Lung (tissue), 13 donors: ENCODE results near the gene ELMOD3. TPM values are rescaled to one million over a fixed set of nuclear protein-coding genes. Genes with fewer than 3 reads are reported as not detected.
"Not testable (repeated sequence)": the region's sequence is repeated elsewhere in the genome, so short reads cannot be mapped to it uniquely, and the experiment has no call there.

ENCODE experiments used
- ATAC-seq: fragments of 200-7000 bp; cut with Tn5 transposase; one replicate; pipeline ENCODE4 v1.9.1; 2020; ENCODE audit warnings: moderate number of reproducible peaks; ENCODE audit not compliant: insufficient read depth, low FRiP score
- DNase-seq, 3 donors: peaks; one replicate each; pipeline ENCODE4 v3.0.0-alpha.2; 2013 to 2017
- H3K27ac ChIP-seq, 2 donors: one replicate each; pipeline ENCODE4 v1.5.1; 2013; ENCODE audit warnings: mild to moderate bottlenecking in 2 of 2, moderate library complexity in 2 of 2, control low read depth in 1 of 2, inconsistent platforms in 1 of 2, low read depth in 1 of 2, low read length in 1 of 2
- H3K27me3 ChIP-seq, 3 donors: one replicate each; pipeline ENCODE4 v1.5.1; 2013; ENCODE audit warnings: low read length in 2 of 3; ENCODE audit not compliant: control insufficient read depth in 3 of 3, insufficient read depth in 3 of 3
- H3K36me3 ChIP-seq, 4 donors: one replicate each; pipeline ENCODE4 v1.5.1; 2013; ENCODE audit warnings: low read length in 4 of 4, mild to moderate bottlenecking in 1 of 4, moderate library complexity in 1 of 4; ENCODE audit not compliant: control insufficient read depth in 4 of 4, insufficient read depth in 4 of 4
- H3K4me1 ChIP-seq, 5 donors: one replicate each; pipeline ENCODE4 v1.5.1; 2013; ENCODE audit warnings: low read length in 5 of 5, mild to moderate bottlenecking in 2 of 5, moderate library complexity in 1 of 5; ENCODE audit not compliant: control insufficient read depth in 5 of 5, insufficient read depth in 5 of 5
- H3K4me3 ChIP-seq: one replicate; pipeline ENCODE4 v1.5.1; 2013; ENCODE audit warnings: mild to moderate bottlenecking, control low read depth, moderate library complexity
- H3K9ac ChIP-seq, 2 donors: one replicate each; pipeline ENCODE4 v1.5.1; 2013; ENCODE audit warnings: low read length in 2 of 2, control low read depth in 1 of 2; ENCODE audit not compliant: insufficient read depth in 1 of 2
- H3K9me3 ChIP-seq, 4 donors: one replicate each; pipeline ENCODE4 v1.5.1; 2013; ENCODE audit warnings: low read length in 3 of 4, mild to moderate bottlenecking in 1 of 4, moderate library complexity in 1 of 4; ENCODE audit not compliant: control insufficient read depth in 4 of 4, insufficient read depth in 3 of 4
- WGBS, 2 donors: extraction: QIAGEN DNeasy Blood & Tissue Kit; methylation state at CpG; one replicate each; pipeline ENCODE4 v1.1.7; 2013; 5-methylcytosine and 5-hydroxymethylcytosine counted together
- polyA plus RNA-seq, 2 donors: library from polyadenylated mRNA; stranded (reverse); fragments of 200-250 nt; gene quantifications; one replicate each; pipeline ENCODE4 v1.2.1, GENCODE V29; 2013
- small RNA-seq: library from RNA; depleted of rRNA; stranded (forward); fragments of <200 nt; gene quantifications from one replicate; pipeline ENCODE3, GENCODE V24; 2014; ENCODE audit warnings: low replicate concordance
- total RNA-seq, 2 donors: library from RNA; depleted of rRNA in 1 of 2; stranded (reverse); fragments of >200 nt in 1 of 2; gene quantifications; one replicate each; pipeline ENCODE4 v1.2.1, GENCODE V29; 2014 to 2021
- TF ChIP-seq, protein P1 (sequence below): IDR thresholded peaks from 2 replicates; pipeline ENCODE4 v1.5.1; 2012; ENCODE audit warnings: mild to moderate bottlenecking; ENCODE audit errors: control extremely low read depth, extremely low read depth
- donor health status: control.
- donor health status: control.
- donor health status: Bipolar disorder and iron deficiency.
- donor health status: healthy.
- donor health status: DM: yes; HTN: yes; CAD: no.

Gene ELMOD3
- total and polyA plus RNA-seq, 4 donors: 11.9 to 26.5 (median 14.7) TPM

DNA sequence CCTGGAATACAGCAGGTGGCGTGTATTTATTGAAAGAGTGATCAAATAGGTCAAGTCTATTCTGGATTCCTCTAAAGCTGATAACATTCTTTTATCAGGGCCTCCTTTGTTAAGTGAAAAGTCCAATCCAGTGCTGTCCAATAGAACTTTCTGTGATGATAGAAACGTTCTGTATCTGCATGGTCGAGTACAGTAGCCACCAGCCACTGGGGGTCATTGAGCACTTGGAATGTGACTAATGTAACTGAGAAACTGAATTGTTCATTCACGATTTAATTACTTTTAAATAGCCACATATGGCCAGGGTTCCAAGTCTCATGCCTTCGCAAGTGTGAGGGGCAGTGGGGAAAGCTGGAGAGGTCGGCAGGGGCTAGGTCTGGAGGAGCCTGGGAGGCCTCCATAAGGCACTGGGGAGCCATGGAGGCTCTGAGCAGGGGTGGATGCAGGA is 84.5 kb downstream of the ELMOD3 start:
- H3K36me3 ChIP-seq: no peaks in the 10 kb centered on the region
- H3K4me3 ChIP-seq: no peak overlapping the region
- TF ChIP-seq, protein P1, sequence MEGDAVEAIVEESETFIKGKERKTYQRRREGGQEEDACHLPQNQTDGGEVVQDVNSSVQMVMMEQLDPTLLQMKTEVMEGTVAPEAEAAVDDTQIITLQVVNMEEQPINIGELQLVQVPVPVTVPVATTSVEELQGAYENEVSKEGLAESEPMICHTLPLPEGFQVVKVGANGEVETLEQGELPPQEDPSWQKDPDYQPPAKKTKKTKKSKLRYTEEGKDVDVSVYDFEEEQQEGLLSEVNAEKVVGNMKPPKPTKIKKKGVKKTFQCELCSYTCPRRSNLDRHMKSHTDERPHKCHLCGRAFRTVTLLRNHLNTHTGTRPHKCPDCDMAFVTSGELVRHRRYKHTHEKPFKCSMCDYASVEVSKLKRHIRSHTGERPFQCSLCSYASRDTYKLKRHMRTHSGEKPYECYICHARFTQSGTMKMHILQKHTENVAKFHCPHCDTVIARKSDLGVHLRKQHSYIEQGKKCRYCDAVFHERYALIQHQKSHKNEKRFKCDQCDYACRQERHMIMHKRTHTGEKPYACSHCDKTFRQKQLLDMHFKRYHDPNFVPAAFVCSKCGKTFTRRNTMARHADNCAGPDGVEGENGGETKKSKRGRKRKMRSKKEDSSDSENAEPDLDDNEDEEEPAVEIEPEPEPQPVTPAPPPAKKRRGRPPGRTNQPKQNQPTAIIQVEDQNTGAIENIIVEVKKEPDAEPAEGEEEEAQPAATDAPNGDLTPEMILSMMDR: no peak
- ATAC-seq (no peak), DNase-seq (no peak)
- H3K9me3 ChIP-seq: no peaks in the 10 kb centered on the region
- H3K27me3 ChIP-seq: no peaks in the 10 kb centered on the region
- no peak overlapping the region for H3K9ac ChIP-seq
- WGBS, 2 donors: 90 to 92% methylated on average over 6 of the region's 6 CpGs
- peaks cover 0 to 22% (median 14%) of the 10 kb centered on the region in 5 donors for H3K4me1 ChIP-seq
- peak overlapping the region; percentile 95 to 97 for H3K27ac ChIP-seq

- not testable (repeated sequence) for DNase-seq, H3K27me3 ChIP-seq, H3K9me3 ChIP-seq, H3K9ac ChIP-seq, ATAC-seq, H3K4me3 ChIP-seq, H3K27ac ChIP-seq, H3K36me3 ChIP-seq
- peaks cover 0 to 22% (median 14%) of the 10 kb centered on the region in 5 donors for H3K4me1 ChIP-seq
- 94 to 97% methylated on average over 9 of the region's 9 CpGs for WGBS, 2 donors
These were observed 85.0 kb downstream of the ELMOD3 start for GRCh38 chr2:85439569-85439968.

GRCh38 chr2:85439986-85440385 is 85.4 kb downstream of the ELMOD3 start:
- no peak overlapping the region for H3K4me3 ChIP-seq
- ATAC-seq (no peak), DNase-seq (no peak)
- no peak overlapping the region for H3K9ac ChIP-seq
- H3K27ac ChIP-seq: no peak overlapping the region
- TF ChIP-seq, protein P1: no peak
- no peaks in the 10 kb centered on the region for H3K9me3 ChIP-seq
- H3K27me3 ChIP-seq: no peaks in the 10 kb centered on the region
- no peaks in the 10 kb centered on the region for H3K36me3 ChIP-seq
- H3K4me1 ChIP-seq: peaks cover 0 to 20% (median 11%) of the 10 kb centered on the region in 5 donors
- WGBS, 2 donors: 87 to 91% methylated on average over 7 of the region's 7 CpGs

DNA sequence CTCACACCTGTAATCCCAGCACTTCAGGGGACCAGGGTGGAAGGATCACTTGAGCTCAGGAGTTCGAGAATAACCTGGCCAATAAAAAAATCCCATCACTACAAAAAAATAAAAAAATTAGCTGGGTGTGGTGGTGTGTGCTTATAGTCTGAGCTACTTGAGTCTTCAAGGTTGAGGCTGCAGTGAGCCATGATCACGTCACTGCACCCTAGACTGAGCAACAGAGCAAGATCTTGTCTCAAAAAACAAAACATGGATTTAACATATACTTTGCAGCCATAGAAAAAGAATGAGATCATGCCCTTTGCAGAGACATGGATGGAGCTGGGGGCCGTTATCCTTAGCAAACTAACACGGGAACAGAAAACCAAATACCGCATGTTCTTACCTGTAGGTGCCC is 86.2 kb downstream of the ELMOD3 start:
- Histone ChIP-seq H3K4me3 (no peak overlapping the region), H3K27me3 (no peaks in the 10 kb centered on the region), H3K4me1 (peaks cover 0 to 18% (median 10%) of the 10 kb centered on the region in 5 donors), H3K36me3 (no peaks in the 10 kb centered on the region), H3K27ac (no peak overlapping the region), H3K9ac (no peak overlapping the region), H3K9me3 (no peaks in the 10 kb centered on the region)
- WGBS, 2 donors: 87 to 95% methylated on average over 5 of the region's 5 CpGs
- ATAC-seq (no peak), DNase-seq (no peak)
- TF ChIP-seq, protein P1: no peak

Small RNAs within 50 kb of the gene (small RNA-seq; reads per million reads assigned to genes)
- gene AC062037.1 (not detected), gene AC062037.2 (not detected), gene RF00019 (not detected), gene RN7SL113P (not detected)

Other genes with a start within 250 kb of the ELMOD3 start
- gene TCF7L1, start 221.4 kb upstream of the ELMOD3 start, total RNA-seq: 10 to 100 TPM; 14.7 to 21.5 TPM
- 10 to 100 TPM; 12.3 to 12.9 TPM for gene TCF7L1, start 221.4 kb upstream of the ELMOD3 start, polyA plus RNA-seq
- gene TGOLN2, start 26.8 kb upstream of the ELMOD3 start, total RNA-seq: 100 to 1,000 TPM in 1 of 2 donors, 10 to 100 TPM in 1; 81.7 to 145 TPM
- gene TGOLN2, start 26.8 kb upstream of the ELMOD3 start, polyA plus RNA-seq: 10 to 100 TPM; 24.6 to 83.4 TPM
- 10 to 100 TPM; 19.6 to 55.4 TPM for gene RETSAT, start 241 bp upstream of the ELMOD3 start, total RNA-seq
- gene RETSAT, start 241 bp upstream of the ELMOD3 start, polyA plus RNA-seq: 10 to 100 TPM; 24.6 to 25.1 TPM
- 100 to 1,000 TPM in 1 of 2 donors, 10 to 100 TPM in 1; 53.2 to 393 TPM for gene CAPG, start 55.6 kb downstream of the ELMOD3 start, total RNA-seq
- gene CAPG, start 55.6 kb downstream of the ELMOD3 start, polyA plus RNA-seq: 100 to 1,000 TPM; 387 to 415 TPM
- gene SH2D6, start 63.9 kb downstream of the ELMOD3 start, total RNA-seq: under 1 TPM; 0.37 to 0.74 TPM
- under 1 TPM; 0.14 to 0.69 TPM for gene SH2D6, start 63.9 kb downstream of the ELMOD3 start, polyA plus RNA-seq
- gene MAT2A, start 184.4 kb downstream of the ELMOD3 start, total RNA-seq: 100 to 1,000 TPM; 150 to 228 TPM
- gene MAT2A, start 184.4 kb downstream of the ELMOD3 start, polyA plus RNA-seq: 100 to 1,000 TPM in 1 of 2 donors, 10 to 100 TPM in 1; 79.4 to 168 TPM
- 10 to 100 TPM; 41.5 to 69.2 TPM for gene GGCX, start 206.7 kb downstream of the ELMOD3 start, total RNA-seq
- 10 to 100 TPM; 21.8 to 48.1 TPM for gene GGCX, start 206.7 kb downstream of the ELMOD3 start, polyA plus RNA-seq
- gene VAMP8, start 222.8 kb downstream of the ELMOD3 start, total RNA-seq: 100 to 1,000 TPM in 1 of 2 donors, 10 to 100 TPM in 1; 64.0 to 207 TPM
- gene VAMP8, start 222.8 kb downstream of the ELMOD3 start, polyA plus RNA-seq: 100 to 1,000 TPM; 434 to 626 TPM
- 10 to 100 TPM; 18.5 to 68.8 TPM for gene VAMP5, start 229.7 kb downstream of the ELMOD3 start, total RNA-seq
- gene VAMP5, start 229.7 kb downstream of the ELMOD3 start, polyA plus RNA-seq: 100 to 1,000 TPM in 1 of 2 donors, 10 to 100 TPM in 1; 77.3 to 165 TPM
- 100 to 1,000 TPM in 1 of 2 donors, 10 to 100 TPM in 1; 90.2 to 105 TPM for gene RNF181, start 241.0 kb downstream of the ELMOD3 start, total RNA-seq
- gene RNF181, start 241.0 kb downstream of the ELMOD3 start, polyA plus RNA-seq: 100 to 1,000 TPM; 265 to 296 TPM
- 10 to 100 TPM; 10.2 to 29.0 TPM for gene TMEM150A, start 247.9 kb downstream of the ELMOD3 start, total RNA-seq
- 10 to 100 TPM; 34.5 to 48.6 TPM for gene TMEM150A, start 247.9 kb downstream of the ELMOD3 start, polyA plus RNA-seq